Kasumi-1 (cell line): Measurements from ENCODE around the gene ORC2.
A peak's percentile ranks its signal among the peaks of the same experiment; 100 is the strongest.
"Not testable (repeated sequence)": the region's sequence is repeated elsewhere in the genome, so short reads cannot be mapped to it uniquely, and the experiment has no call there.

Source experiments
- DNase-seq, 2 experiments: peaks; one replicate each; lab custom pipeline; 2025; lab: John Stamatoyannopoulos, UW

Gene ORC2

DNA sequence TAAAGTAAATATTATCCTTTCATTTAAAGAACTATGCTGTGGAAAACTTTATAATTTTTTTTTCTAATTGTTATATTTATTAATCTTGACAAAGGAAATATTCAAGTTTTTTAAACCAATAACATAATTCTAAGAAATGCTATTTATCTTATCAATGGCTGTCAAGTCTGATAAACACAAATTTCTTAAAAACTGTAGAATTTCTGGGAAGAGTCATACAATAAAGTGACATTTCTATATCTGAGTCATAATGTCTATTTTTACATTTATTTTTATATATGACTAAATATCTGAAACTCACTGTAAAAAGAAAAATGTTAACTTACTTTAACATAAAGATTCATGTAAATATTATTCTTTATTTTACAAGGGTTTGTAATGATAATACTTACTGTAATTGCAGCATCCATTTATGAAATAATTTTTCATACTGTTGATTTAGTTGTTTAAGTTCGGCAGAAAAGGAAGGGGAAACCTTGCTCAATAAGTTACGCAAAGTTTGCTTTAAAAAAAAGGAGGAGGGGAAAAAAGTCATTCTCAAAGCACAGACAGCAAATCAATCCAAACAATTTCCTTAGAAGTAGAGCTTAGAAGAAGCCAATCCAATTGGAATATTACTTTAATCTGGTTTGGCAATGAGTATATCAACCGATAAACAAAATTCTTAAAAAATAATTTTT lies 32.4 kb downstream of the ORC2 start:
- no peak for DNase-seq

GRCh38 chr2:200929334-200930249 lies 33.9 kb downstream of the ORC2 start:
- DNase-seq = no peak

DNA sequence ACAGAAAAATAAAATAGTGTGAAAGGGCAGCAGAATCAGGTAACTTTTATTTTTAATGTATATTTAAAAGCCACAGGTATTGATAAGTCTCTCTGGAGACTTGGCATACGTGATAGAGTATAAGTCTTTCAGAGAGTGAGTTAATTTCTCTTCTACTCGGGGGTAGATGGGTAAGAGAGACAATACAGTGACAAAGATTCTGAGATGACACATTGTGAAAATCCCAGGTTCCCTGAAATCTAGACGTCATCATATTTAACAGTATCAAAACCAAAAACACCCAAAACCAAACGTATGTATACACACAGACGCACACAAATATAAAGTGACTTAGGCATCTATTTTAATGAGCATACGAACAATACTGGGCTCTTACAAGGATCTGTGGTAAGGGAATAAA lies 41.0 kb downstream of the ORC2 start:
- DNase-seq = no peak

DNA sequence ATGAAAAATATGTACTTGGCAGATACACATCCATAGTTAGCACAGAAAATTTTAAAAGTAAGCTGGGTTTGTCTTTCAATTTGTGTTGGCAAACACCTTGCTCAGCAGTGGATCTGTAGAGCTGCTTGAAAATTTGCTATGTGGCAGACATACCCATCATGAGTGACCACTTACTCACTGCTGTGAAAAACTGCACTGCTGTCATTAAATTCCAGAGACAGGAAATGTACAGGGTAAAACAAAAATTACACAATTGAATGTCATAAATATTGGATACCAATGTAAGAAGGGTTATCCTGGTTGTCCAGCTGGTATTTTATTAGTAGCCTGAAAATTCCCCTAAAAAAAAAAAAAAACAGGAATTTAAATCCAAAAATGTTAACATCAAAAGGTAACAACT lies 49.8 kb downstream of the ORC2 start:
- no peak for DNase-seq

GRCh38 chr2:200909958-200910357 lies 53.5 kb downstream of the ORC2 start:
- DNase-seq = no peak

DNA sequence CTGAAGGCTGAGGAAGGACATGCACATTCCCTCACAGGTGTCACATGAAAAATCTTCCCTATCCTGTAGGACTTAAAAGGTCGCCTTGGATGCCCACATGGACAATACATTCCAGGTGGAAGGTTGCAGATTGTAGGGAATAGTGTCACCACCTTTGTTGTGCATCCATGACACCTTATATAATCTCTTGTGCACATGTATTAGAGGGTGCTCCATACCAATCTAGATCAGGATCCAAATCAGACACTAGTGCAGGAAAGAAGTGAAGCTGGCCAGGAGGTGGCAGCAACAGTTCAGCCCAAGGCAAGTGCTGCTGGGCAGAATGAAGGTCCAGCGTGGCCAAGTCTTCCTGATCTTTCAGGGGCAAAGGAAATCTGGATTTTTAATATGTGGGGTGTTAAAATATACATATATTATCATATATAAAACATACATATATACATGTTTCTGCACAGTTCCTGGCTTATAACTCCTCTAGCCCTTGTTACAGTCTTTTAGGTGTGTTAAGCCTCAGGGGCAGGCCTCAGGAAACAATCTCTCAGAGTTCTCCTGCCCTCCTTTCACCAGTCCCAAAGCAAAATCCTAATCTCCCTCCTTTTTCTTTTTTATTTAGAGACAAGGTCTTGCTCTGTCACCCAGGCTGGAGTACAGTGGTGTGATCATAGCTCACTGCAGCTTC lies 57.7 kb downstream of the ORC2 start:
- peak; percentile 91 to 93 for DNase-seq

DNA sequence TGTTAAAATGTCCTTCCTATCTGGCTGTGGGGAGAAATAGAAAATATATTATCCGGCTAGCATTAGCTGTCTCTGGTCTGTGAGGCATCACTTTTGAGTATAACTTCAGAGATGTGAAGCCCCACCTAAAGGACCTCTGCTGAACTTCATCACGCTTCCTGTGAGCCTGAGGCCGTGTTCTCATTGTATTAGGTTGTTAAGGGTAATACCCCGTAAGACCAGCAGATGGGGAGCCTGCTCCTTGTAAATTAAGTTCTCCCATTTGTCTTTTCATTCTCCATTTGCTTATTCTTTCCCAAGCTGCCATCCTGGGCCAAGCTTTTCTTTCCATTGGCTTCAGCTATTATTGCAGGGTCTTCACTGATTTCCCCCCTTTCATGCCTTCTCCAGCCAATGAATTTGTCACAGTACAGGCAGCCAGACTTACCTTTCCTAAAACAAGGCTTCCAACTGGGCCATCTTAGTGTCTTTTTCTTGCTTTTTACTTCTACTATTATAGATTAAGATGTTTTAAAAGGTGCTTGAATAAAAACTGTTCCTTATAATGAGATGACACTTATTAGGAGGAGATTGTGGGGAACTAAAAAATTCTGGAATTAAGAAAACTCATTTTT lies 61.9 kb downstream of the ORC2 start:
- peak; percentile 100 for DNase-seq

DNA sequence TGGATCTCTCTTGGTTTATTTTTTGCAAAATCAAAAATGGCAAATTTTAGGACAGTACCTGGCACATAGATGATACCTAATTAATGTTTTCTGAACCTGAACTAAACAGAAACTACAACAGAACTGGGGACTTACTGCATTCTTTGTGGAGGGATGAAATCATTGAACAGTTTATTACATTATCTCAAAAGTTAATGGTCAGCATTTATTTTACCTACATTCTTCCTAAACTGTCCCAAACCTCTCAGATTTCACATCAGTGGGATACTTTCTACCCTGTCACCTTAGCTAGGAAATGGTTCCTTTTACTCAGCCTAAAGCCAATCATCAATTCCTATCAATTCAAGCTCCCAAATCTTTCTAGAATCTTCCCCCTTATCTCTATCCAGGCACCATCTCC lies 64.0 kb downstream of the ORC2 start:
- DNase-seq = no peak

- peak; percentile 99 for DNase-seq
Observed at GRCh38 chr2:200888704-200889625, 74.5 kb downstream of the ORC2 start, which contains the start of the genes NIF3L1 and PPIL3. Gene NIF3L1 (plus strand): TSS chr2:200889371. CDS start chr2:200891944, 2,573 bp downstream. Gene PPIL3 (minus strand): TSS chr2:200889077. CDS start chr2:200887615, 1,462 bp downstream.

DNA sequence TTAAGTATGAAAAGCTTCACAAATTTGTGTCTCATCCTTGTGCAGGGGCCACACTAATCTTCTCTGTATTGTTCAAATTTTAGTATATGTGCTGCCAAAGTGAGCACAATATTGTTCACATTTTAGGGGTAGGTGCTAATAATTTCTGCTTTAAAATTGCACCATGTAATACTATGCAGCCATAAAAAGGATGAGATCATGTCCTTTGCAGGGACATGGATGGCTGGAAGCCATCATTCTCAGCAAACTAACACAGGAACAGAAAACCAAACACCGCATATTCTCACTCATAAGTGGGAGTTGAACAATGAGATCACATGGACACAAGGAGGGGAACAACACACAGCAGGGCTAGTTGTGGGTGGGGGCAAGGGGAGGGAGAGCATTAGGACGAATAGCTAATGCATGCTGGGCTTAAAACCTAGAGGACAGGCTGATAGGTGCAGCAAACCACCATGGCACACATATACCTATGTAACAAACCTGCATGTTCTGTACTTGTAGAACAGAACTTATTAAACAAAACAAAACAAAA lies 81.7 kb downstream of the ORC2 start:
- DNase-seq = not testable (repeated sequence)

DNA sequence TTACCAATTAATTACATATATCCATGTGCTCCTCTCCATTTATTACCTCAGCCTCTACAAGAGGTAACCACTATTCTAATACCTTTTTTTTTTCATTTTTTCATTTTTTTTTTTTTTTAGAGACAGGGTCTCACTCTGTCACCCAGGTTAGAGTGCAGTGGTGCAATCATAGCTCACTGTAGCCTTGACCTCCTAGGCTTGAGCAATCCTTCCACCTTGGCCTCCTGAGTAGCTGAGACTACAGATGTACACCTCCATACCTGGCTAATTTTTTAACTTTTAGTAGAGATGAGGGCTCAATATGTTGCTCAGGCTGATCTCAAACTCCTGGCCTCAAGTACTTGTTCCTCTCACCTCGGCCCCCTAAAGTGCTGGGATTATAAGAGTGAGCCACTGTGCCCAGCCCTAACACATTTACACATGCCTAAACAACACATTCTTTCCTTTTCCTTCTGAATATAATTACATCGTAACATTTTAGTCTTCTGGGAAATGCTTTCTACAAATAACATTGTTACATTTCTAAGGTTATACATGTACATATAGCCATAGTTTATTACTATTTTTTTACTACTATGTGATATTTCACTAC lies 85.1 kb downstream of the ORC2 start:
- no peak for DNase-seq

- no peak for DNase-seq
Observed at GRCh38 chr2:200877443-200877842, 86.0 kb downstream of the ORC2 start.

DNA sequence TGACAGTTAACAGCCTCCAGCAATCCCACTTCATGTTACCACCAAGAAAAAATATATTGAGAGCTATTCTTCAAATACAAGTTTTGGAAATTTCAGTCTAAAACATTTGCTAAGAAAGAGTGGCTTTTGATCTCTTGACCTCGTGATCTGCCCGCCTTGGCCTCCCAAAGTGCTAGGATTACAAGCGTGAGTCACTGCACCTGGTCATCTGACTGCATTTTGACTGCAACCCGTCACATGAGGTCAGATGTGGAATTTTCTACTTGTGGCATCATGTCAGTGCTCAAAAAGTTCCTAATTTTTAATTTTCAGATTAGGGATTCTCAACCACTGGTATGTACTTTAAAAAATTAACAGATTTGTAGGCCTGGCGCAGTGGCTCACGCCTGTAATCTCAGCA lies 89.9 kb downstream of the ORC2 start:
- DNase-seq = no peak

- no peak for DNase-seq
Observed at GRCh38 chr2:200871151-200871550, 92.3 kb downstream of the ORC2 start.

DNA sequence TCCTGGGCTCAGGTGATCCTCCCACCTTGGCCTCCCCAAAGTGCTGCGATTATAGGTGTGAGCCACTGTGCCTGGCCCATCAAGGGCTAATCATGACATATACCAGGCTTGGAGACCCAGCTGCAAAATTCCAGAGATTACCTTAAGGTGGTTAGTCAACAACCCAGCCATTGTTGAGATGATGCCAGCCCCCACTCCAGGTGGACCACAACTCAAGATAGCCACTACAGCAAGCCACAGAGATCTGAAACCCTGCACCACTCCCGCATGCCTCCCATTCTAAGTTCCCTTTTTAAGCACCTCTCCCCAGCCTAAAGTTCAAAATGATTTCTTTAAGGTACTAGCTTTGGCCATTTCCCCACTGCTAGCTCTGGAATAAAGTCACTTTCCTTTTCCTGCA lies 94.4 kb downstream of the ORC2 start:
- peak; percentile 31 to 57 for DNase-seq

- peak; percentile 91 to 95 for DNase-seq
Observed at GRCh38 chr2:200864176-200865034, 99.1 kb downstream of the ORC2 start, which contains the start of gene CLK1. Gene CLK1 (minus strand): TSS chr2:200864658. CDS start chr2:200861862, 2,796 bp downstream.

DNA sequence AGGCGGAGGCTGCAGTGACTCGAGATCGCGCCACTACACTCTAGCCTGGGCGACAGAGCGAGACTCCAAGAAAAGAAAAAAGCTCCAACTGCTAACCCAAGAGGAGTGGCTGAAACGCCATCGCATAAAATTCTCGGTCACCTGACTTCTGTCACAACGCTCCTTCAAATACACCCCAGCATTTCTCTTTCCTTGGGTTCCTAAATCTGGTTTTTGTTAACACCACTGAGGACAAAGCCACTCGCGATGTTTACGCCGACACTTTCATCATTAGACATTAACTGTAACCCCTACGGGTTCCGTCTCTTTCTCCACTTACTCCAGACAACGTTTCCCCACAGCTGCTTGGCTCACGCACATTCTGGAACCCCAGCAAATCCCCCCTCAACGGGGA lies 99.7 kb downstream of the ORC2 start:
- no peak for DNase-seq

DNA sequence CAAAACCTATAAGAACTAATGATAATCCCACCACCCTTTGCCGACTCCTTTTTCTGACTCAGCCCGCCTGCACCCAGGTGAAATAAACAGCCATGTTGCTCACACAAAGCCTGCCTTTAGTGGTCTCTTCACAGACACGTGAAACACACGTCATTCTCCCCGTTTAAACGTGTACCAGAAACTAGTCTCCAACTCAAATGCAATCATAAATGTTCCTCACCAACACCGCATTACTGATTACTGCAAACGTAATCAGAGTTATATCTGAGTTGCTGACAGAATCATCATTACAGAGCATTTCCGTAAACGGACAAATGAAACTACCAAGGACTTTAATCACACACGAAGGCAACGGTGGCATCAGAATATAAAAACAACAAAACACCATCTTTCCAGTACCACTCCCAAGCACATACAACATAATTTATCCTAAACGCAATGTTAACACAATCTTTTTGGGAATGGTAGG lies 100.9 kb downstream of the ORC2 start:
- DNase-seq = peak; percentile 19 to 32

- DNase-seq = no peak
Observed at GRCh38 chr2:200861617-200862155, 101.8 kb downstream of the ORC2 start.
